ENCODE results near the gene MNAT1.
"Not testable (repeated sequence)": the region's sequence is repeated elsewhere in the genome, so short reads cannot be mapped to it uniquely, and the experiment has no call there.

MNAT1 gene

DNA sequence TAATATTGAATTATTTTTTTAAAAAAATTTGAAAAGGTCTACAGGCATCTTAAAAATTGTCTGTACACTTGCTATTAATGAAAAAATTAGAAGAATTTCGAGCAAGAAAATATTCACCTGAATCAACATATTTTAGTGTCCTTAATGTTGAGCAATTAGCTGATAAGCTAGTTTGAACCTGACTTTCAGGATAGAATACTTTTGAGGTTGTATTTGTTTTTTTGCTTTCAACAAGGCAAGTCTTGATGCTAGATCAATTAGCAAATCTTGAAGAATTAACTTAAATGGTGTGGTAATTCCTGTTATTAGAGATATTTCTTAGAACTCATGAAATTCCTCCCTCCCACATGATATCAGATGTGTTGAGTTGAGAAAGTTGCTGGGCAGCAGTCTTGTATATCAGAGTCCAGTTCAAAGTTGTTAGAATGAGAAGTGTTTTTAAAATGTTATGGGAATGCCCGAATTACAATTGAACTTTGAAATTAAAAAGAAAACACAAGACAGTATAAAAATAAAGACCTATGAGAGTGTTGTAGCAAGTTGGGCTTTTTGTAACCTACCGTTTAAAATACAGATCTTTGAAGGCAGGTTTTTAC is 127.1 kb downstream of the MNAT1 start:
- Histone ChIP-seq H3K4me1 (ENCODE audit: control insufficient read depth in 5 of 5, insufficient read depth in 5 of 5, low read length in 5 of 5) (peaks cover 0 to 30% (median 16%) of the 10 kb centered on the region in 5 donors), H3K27ac (ENCODE audit: low read depth, low read length) (no peak overlapping the region)

DNA sequence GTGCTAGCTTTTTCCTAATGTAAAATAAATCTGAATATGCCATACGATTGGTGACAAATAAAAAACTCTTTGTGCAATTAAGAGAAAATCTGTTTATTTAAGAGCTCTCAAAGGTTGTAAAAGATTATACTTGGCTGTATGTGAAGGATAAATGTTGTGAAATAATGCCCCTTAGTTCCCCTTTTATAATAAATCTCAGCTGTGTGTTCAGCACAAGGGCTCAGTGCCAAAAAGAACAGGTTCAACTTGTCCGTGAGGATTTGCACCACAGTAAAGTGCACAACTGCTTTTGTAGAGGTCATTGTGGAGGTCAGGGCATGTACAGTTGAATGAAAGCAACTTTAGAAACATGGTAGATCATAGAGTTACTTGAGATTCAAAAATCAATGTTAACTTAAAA is 127.7 kb downstream of the MNAT1 start:
- Histone ChIP-seq H3K27ac (ENCODE audit: low read depth, low read length) (no peak overlapping the region), H3K4me1 (ENCODE audit: control insufficient read depth in 5 of 5, insufficient read depth in 5 of 5, low read length in 5 of 5) (peaks cover 0 to 36% (median 16%) of the 10 kb centered on the region in 5 donors), H3K4me3 (ENCODE audit: low read depth in 1 of 5, low read length in 5 of 5) (peak overlapping the region in 1 of 5 donors; percentile 22), H3K36me3 (ENCODE audit: control insufficient read depth in 5 of 5, insufficient read depth in 5 of 5, low read length in 5 of 5) (no peaks in the 10 kb centered on the region), H3K27me3 (ENCODE audit: control insufficient read depth in 5 of 5, insufficient read depth in 4 of 5, low read length in 5 of 5) (no peaks in the 10 kb centered on the region), H3K9me3 (ENCODE audit: control insufficient read depth in 5 of 5, low read length in 5 of 5) (no peaks in the 10 kb centered on the region), H3K9ac (ENCODE audit: low read length in 5 of 5) (no peak overlapping the region)

More for the DNA sequence above, 127.1 kb downstream of the MNAT1 start:
- H3K4me3 ChIP-seq (ENCODE audit: low read depth in 1 of 5, low read length in 5 of 5): no peak overlapping the region
- H3K9me3 ChIP-seq (ENCODE audit: control insufficient read depth in 5 of 5, low read length in 5 of 5): peaks cover 0 to 5% (median 0%) of the 10 kb centered on the region in 5 donors
- H3K9ac ChIP-seq (ENCODE audit: low read length in 5 of 5): no peak overlapping the region
- H3K27me3 ChIP-seq (ENCODE audit: control insufficient read depth in 5 of 5, insufficient read depth in 4 of 5, low read length in 5 of 5): no peaks in the 10 kb centered on the region
- no peaks in the 10 kb centered on the region for H3K36me3 ChIP-seq (ENCODE audit: control insufficient read depth in 5 of 5, insufficient read depth in 5 of 5, low read length in 5 of 5)

DNA sequence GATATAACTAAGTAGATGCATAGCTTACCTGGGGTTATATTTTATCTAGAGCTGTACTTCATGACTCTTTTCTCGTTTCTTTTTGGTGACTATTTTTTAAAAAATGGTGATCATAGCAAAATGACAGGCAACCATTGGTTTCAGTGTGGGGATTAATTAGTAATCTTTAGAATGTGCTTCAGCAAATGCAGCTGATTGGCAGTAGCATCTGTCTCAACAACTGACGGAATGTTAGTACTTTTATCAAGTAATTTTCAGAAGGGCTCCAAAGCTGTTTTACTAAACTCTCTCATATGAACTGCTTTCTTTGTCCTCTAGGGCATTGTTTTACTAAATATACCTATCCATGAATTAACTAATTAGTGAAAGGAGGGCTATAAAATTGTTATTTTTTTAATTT is 128.7 kb downstream of the MNAT1 start:
- Histone ChIP-seq H3K27me3 (ENCODE audit: control insufficient read depth in 5 of 5, insufficient read depth in 4 of 5, low read length in 5 of 5) (no peaks in the 10 kb centered on the region), H3K9ac (ENCODE audit: low read length in 5 of 5) (no peak overlapping the region), H3K36me3 (ENCODE audit: control insufficient read depth in 5 of 5, insufficient read depth in 5 of 5, low read length in 5 of 5) (no peaks in the 10 kb centered on the region), H3K27ac (ENCODE audit: low read depth, low read length) (no peak overlapping the region), H3K9me3 (ENCODE audit: control insufficient read depth in 5 of 5, low read length in 5 of 5) (no peaks in the 10 kb centered on the region), H3K4me3 (ENCODE audit: low read depth in 1 of 5, low read length in 5 of 5) (no peak overlapping the region), H3K4me1 (ENCODE audit: control insufficient read depth in 5 of 5, insufficient read depth in 5 of 5, low read length in 5 of 5) (peaks cover 0 to 38% (median 16%) of the 10 kb centered on the region in 5 donors)

DNA sequence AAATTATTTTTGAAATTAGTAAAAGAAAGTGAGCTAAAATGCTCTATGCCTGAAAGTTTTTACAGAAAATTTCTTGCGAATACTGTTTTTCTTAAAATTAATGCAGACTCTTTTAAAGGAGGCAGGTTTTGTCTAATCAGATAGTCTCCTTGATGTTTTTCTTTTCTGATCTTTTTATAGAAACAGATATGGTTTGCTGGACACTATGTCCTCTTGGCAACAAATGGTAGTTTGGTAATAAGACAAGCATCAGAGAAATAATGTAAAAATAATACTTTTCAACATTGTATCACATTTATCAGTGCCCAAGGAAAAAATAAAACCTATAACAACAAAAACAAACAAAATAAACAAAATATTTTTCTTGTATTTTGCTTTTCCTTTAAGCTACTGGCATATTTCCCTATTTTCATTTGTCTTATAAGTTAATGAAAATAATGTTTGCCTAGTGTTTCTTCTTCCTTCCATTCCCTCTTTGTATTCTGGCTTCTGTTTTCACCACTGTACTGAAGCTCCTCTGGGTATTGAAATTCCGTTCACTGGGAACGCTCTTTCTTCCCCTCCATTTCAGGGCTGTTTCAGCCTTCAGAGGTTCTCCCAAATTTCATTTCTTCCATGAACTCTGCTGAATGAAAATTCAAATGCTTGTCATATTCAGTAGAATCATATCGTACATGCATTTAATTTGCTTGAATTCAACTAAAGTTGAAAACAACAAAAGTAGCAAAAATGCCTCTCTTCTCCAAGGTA is 131.0 kb downstream of the MNAT1 start:
- Histone ChIP-seq H3K27ac (ENCODE audit: low read depth, low read length) (peak overlapping the region; percentile 26), H3K9ac (ENCODE audit: low read length in 5 of 5) (peak overlapping the region in 1 of 5 donors; percentile 30), H3K36me3 (ENCODE audit: control insufficient read depth in 5 of 5, insufficient read depth in 5 of 5, low read length in 5 of 5) (no peaks in the 10 kb centered on the region), H3K4me1 (ENCODE audit: control insufficient read depth in 5 of 5, insufficient read depth in 5 of 5, low read length in 5 of 5) (peaks cover 0 to 36% (median 16%) of the 10 kb centered on the region in 5 donors), H3K9me3 (ENCODE audit: control insufficient read depth in 5 of 5, low read length in 5 of 5) (no peaks in the 10 kb centered on the region), H3K27me3 (ENCODE audit: control insufficient read depth in 5 of 5, insufficient read depth in 4 of 5, low read length in 5 of 5) (no peaks in the 10 kb centered on the region), H3K4me3 (ENCODE audit: low read depth in 1 of 5, low read length in 5 of 5) (no peak overlapping the region)

DNA sequence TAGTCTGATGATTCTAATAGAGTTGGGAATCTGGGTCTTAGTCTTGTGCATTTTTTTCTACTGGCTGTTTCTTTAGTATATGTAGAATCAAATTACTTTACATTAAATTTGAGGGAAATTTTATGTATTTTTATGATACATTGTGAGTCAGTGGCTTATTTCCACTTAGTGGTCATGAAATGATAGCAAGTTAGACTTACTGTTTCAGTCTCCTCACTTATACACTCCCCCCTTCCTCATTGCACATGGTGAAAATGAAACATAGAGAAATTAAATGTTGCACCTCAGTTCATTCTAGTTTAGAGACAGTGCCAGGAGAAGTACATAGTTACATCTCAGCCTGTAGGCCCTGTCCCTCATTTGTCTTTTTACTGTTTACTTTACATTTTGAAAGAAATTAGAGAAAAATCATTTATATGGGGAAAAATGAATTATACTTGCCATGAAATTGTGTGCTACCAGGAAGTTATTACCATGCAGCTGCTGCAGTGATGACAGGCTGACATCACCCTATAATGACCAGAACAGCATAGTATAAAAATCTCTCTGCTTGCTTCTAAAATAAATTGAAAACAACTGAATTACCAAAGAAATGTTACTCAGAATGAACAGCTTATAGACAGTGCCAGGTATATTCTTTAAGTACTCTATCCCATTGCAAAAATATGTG is 133.1 kb downstream of the MNAT1 start:
- peaks cover 0 to 25% (median 9%) of the 10 kb centered on the region in 5 donors for H3K4me1 ChIP-seq (ENCODE audit: control insufficient read depth in 5 of 5, insufficient read depth in 5 of 5, low read length in 5 of 5)
- no peak overlapping the region for H3K9ac ChIP-seq (ENCODE audit: low read length in 5 of 5)
- H3K27me3 ChIP-seq (ENCODE audit: control insufficient read depth in 5 of 5, insufficient read depth in 4 of 5, low read length in 5 of 5): no peaks in the 10 kb centered on the region
- no peak overlapping the region for H3K27ac ChIP-seq (ENCODE audit: low read depth, low read length)
- H3K36me3 ChIP-seq (ENCODE audit: control insufficient read depth in 5 of 5, insufficient read depth in 5 of 5, low read length in 5 of 5): peaks cover 0 to 5% (median 0%) of the 10 kb centered on the region in 5 donors
- no peaks in the 10 kb centered on the region for H3K9me3 ChIP-seq (ENCODE audit: control insufficient read depth in 5 of 5, low read length in 5 of 5)
- no peak overlapping the region for H3K4me3 ChIP-seq (ENCODE audit: low read depth in 1 of 5, low read length in 5 of 5)

DNA sequence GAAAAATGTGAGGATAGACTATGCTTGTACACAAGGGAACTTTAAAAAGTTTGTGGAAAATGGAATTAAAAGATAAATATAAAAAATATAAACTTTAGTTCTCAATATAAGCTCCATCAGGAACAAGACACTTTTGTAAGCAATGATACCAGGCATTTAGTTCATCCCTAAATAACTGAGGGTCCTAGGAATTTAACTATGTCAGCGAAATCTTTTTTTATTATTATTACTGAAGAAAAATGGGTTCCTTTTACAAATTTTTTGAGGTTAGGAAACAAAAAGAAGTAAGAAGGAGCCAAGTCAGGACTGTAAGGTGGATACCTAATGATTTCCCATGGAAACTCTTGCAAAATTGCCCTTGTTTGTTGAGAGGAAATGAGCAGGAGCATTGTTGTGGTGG is 143.6 kb downstream of the MNAT1 start:
- Histone ChIP-seq H3K36me3 (ENCODE audit: control insufficient read depth in 5 of 5, insufficient read depth in 5 of 5, low read length in 5 of 5) (peaks cover 0 to 8% (median 3%) of the 10 kb centered on the region in 5 donors), H3K27ac (ENCODE audit: low read depth, low read length) (no peak overlapping the region), H3K9ac (ENCODE audit: low read length in 5 of 5) (no peak overlapping the region), H3K4me3 (ENCODE audit: low read depth in 1 of 5, low read length in 5 of 5) (no peak overlapping the region), H3K27me3 (ENCODE audit: control insufficient read depth in 5 of 5, insufficient read depth in 4 of 5, low read length in 5 of 5) (no peaks in the 10 kb centered on the region), H3K9me3 (ENCODE audit: control insufficient read depth in 5 of 5, low read length in 5 of 5) (peaks cover 0 to 6% (median 0%) of the 10 kb centered on the region in 5 donors), H3K4me1 (ENCODE audit: control insufficient read depth in 5 of 5, insufficient read depth in 5 of 5, low read length in 5 of 5) (peaks cover 0 to 10% (median 6%) of the 10 kb centered on the region in 5 donors)

DNA sequence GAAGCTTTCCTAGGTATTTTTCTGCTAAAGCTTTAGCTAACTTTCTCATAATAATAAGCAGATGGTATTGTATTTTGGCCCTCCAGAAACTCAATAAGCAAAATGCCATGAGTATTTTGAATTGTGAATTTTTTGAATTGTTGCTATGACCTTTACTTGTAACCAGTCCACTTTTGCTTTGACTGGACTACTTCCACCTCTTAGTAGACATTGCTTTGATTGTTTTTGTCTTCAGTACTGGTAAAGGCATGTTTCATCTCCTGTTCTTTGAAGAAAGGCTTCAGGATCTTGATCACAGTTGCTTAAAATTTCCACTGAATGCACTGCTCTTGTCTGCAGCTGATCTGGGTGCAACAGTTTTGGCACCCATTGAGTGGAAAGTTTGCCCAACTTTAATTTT is 144.0 kb downstream of the MNAT1 start:
- Histone ChIP-seq H3K4me3 (ENCODE audit: low read depth in 1 of 5, low read length in 5 of 5) (no peak overlapping the region), H3K36me3 (ENCODE audit: control insufficient read depth in 5 of 5, insufficient read depth in 5 of 5, low read length in 5 of 5) (peaks cover 0 to 10% (median 3%) of the 10 kb centered on the region in 5 donors), H3K9ac (ENCODE audit: low read length in 5 of 5) (no peak overlapping the region), H3K27ac (ENCODE audit: low read depth, low read length) (no peak overlapping the region), H3K27me3 (ENCODE audit: control insufficient read depth in 5 of 5, insufficient read depth in 4 of 5, low read length in 5 of 5) (no peaks in the 10 kb centered on the region), H3K4me1 (ENCODE audit: control insufficient read depth in 5 of 5, insufficient read depth in 5 of 5, low read length in 5 of 5) (peaks cover 0 to 10% (median 6%) of the 10 kb centered on the region in 5 donors), H3K9me3 (ENCODE audit: control insufficient read depth in 5 of 5, low read length in 5 of 5) (peaks cover 0 to 6% (median 0%) of the 10 kb centered on the region in 5 donors)

DNA sequence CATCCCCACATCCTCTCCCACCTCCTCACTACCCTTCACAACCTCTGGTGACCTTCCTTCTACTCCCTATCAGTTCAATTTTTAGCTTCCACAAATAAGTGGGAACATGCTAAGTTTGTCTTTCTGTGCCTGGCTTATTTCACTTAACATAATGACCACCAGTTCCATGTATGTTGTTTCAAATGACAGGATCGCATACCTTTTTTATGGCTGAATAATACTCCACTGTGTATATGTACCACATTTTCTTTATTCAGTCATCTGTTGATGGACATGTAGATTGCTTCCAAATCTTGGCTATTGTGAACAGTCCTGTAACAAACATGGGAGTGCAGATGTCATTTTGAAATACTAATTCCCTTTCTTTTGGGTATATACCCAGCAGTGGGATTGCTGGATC is 147.7 kb downstream of the MNAT1 start:
- peaks cover 0 to 10% (median 6%) of the 10 kb centered on the region in 5 donors for H3K4me1 ChIP-seq (ENCODE audit: control insufficient read depth in 5 of 5, insufficient read depth in 5 of 5, low read length in 5 of 5)
- no peaks in the 10 kb centered on the region for H3K27me3 ChIP-seq (ENCODE audit: control insufficient read depth in 5 of 5, insufficient read depth in 4 of 5, low read length in 5 of 5)
- peaks cover 0 to 13% (median 5%) of the 10 kb centered on the region in 5 donors for H3K9me3 ChIP-seq (ENCODE audit: control insufficient read depth in 5 of 5, low read length in 5 of 5)
- H3K9ac ChIP-seq (ENCODE audit: low read length in 5 of 5): no peak overlapping the region
- no peak overlapping the region for H3K4me3 ChIP-seq (ENCODE audit: low read depth in 1 of 5, low read length in 5 of 5)
- H3K36me3 ChIP-seq (ENCODE audit: control insufficient read depth in 5 of 5, insufficient read depth in 5 of 5, low read length in 5 of 5): peaks cover 0 to 15% (median 3%) of the 10 kb centered on the region in 5 donors
- H3K27ac ChIP-seq (ENCODE audit: low read depth, low read length): no peak overlapping the region

DNA sequence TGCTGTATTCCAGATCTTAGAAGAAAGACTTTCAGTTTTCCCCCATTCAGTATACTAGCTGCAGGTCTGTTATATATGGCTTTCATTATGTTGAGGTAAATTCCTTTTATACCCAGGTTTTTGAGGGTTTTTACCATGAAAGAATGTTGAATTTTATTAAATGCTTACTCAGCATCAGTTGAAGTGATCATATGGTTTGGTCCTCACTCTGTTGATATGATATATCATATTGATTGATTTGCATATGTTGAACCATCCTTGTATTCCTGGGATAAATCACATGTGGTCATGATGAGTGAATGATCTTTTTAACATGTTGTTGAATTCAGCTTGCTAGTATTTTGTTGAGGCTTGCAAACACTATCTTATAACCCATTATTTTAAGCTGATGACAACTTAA is 149.6 kb downstream of the MNAT1 start:
- Histone ChIP-seq H3K27ac (ENCODE audit: low read depth, low read length) (no peak overlapping the region), H3K36me3 (ENCODE audit: control insufficient read depth in 5 of 5, insufficient read depth in 5 of 5, low read length in 5 of 5) (peaks cover 0 to 15% (median 3%) of the 10 kb centered on the region in 5 donors)

DNA sequence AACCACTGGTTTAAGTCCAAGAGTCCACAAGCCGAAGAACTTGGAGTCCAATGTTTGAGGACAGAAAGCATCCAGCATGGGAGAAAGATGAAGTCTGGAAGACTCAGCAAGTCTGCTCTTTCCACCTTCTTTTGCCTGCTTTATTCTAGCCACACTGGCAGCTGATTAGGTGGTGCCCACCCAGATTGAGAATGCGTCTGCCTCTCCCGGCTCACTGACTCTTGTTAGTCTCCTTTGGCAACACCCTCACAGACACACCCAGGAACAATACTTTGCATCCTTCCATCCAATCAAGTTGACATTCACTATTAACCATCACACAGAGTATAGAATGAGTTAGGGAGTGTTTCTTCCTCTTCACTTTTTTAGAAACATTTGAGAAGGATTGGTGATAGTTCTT is 156.1 kb downstream of the MNAT1 start:
- H3K9me3 ChIP-seq (ENCODE audit: control insufficient read depth in 5 of 5, low read length in 5 of 5); H3K4me1 ChIP-seq (ENCODE audit: control insufficient read depth in 5 of 5, insufficient read depth in 5 of 5, low read length in 5 of 5); H3K36me3 ChIP-seq (ENCODE audit: control insufficient read depth in 5 of 5, insufficient read depth in 5 of 5, low read length in 5 of 5); H3K27me3 ChIP-seq (ENCODE audit: control insufficient read depth in 5 of 5, insufficient read depth in 4 of 5, low read length in 5 of 5); H3K27ac ChIP-seq (ENCODE audit: low read depth, low read length); H3K9ac ChIP-seq (ENCODE audit: low read length in 5 of 5); H3K4me3 ChIP-seq (ENCODE audit: low read depth in 1 of 5, low read length in 5 of 5): not testable (repeated sequence)

More for the DNA sequence above, 149.6 kb downstream of the MNAT1 start:
- no peaks in the 10 kb centered on the region for H3K27me3 ChIP-seq (ENCODE audit: control insufficient read depth in 5 of 5, insufficient read depth in 4 of 5, low read length in 5 of 5)
- H3K9me3 ChIP-seq (ENCODE audit: control insufficient read depth in 5 of 5, low read length in 5 of 5): peaks cover 0 to 13% (median 5%) of the 10 kb centered on the region in 5 donors
- peaks cover 0 to under 1% (median 0%) of the 10 kb centered on the region in 5 donors for H3K4me1 ChIP-seq (ENCODE audit: control insufficient read depth in 5 of 5, insufficient read depth in 5 of 5, low read length in 5 of 5)
- H3K4me3 ChIP-seq (ENCODE audit: low read depth in 1 of 5, low read length in 5 of 5): no peak overlapping the region
- no peak overlapping the region for H3K9ac ChIP-seq (ENCODE audit: low read length in 5 of 5)

Measured in subcutaneous abdominal adipose tissue (tissue), 5 donors.